Liver (tissue), 3 donors: Measurements from ENCODE around the gene C19orf25.

ENCODE experiments used
- CTCF ChIP-seq: fragments of 150-350 bp; IDR thresholded peaks from 2 replicates; pipeline ENCODE4 v1.5.1; 2017; ENCODE audit warnings: improper control_type of control experiment, low read depth, low read length; ENCODE audit not compliant: missing input control
- SP1 ChIP-seq: IDR thresholded peaks from 2 replicates; pipeline ENCODE4 v1.6.1; 2018; ENCODE audit warnings: antibody characterized with exemption, mild to moderate bottlenecking
- donor health status: healthy.
- donor health status: healthy.

- TF ChIP-seq CTCF = no peak
- no peak for TF ChIP-seq SP1
Measured at GRCh38 chr19:1471515-1472160, 7.4 kb downstream of the C19orf25 start.
